Raji (cell line): Measurements from ENCODE around the gene CRB1.

Experiments
- POLR2A ChIP-seq: IDR thresholded peaks from 2 replicates; pipeline ENCODE4 v1.6.1; 2011; ENCODE audit warnings: low read depth, low read length, control low read depth; ENCODE audit not compliant: insufficient read depth

CRB1 gene

GRCh38 chr1:197440715-197441114 lies 172.7 kb downstream of the CRB1 start:
- no peak for TF ChIP-seq POLR2A

- TF ChIP-seq POLR2A = no peak
Measured at GRCh38 chr1:197441999-197442414, 174.0 kb downstream of the CRB1 start.

DNA sequence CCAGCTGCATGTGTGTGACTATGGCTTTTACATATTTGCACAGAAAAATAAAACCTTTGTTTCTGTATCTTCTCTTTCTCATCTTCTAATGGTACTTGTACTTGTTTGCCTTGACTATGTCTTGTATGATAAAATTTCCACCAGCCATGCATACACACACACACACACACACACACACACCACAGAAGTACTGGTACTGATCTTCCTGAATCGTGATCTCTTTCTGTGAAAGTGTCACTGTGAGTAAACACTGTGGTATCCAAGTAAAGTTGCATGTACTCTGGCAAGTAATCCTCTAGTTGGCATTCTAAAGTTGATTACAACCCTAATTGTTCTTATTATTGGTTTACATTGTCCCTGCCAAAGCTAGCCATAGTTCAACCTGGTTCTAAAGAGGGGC lies 176.7 kb downstream of the CRB1 start:
- no peak for TF ChIP-seq POLR2A

DNA sequence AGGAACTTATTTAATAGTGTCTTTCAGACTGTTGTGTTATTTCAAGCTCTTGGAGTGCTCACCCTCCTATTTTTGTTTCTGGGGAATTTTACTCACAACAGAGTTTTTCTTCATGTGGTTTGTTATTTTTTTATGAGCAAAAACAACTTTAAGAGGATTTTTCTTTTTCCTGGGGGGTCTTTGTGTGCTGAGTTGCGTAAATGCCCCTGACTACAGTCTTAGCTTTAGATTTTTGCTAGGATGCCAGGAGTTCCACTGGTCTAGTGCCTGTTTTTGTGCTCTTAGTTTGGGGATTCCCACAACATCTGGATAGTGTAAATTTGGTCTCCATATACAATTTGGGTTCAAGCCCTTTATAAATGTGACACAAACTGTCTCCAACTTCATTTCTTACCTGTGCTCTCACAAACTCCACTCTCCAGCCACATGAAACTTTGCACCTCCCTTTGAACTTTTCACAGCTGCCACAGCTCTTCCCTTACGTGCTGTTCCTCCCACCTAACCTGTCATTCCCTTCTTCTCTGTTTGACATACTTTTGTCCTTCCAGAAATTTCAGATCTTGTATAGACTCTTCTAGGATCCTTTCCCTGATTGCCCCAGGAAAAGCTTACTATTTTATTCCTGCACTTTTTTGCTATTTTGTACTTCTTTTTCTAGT lies 180.2 kb downstream of the CRB1 start:
- no peak for TF ChIP-seq POLR2A

DNA sequence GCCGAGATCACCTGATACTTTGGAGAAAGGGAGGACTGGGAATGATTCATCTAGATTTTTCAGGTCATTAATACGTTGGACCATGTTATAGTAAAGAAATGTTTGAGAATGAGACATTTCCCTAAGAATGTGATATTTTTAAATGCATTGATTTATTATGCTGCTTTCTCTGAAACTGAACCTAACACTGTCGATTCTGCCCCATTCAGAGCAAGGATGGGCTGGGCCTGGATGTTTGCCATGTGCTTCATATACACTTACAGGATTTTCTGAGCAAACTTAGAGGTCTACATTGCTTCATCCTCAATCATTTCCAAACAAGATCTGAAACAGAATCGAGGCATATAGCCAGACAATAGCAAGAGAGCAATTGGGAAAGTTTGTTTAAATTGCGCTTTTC lies 183.3 kb downstream of the CRB1 start:
- TF ChIP-seq POLR2A = no peak

GRCh38 chr1:197453376-197454058 lies 185.5 kb downstream of the CRB1 start:
- TF ChIP-seq POLR2A = no peak

GRCh38 chr1:197462539-197462938 lies 194.5 kb downstream of the CRB1 start:
- TF ChIP-seq POLR2A = no peak

DNA sequence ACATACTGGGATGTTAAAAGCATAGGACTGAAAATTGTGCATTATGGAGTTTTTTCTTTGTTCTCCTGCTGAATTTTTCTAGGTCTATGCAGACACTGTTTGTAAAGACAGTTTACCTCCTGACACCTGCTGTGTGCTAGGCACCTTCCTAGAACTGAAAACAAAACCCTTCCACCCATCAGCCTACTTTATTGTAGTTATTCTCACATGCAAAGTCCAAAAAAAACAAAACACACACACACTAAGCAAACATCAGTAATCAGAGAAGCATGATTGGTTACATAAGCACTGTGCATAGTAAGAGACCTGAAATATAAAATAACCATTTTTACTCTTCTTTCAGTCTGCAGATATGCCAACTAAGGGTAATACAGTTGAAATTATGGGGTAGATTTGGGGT lies 195.1 kb downstream of the CRB1 start:
- TF ChIP-seq POLR2A = no peak

DNA sequence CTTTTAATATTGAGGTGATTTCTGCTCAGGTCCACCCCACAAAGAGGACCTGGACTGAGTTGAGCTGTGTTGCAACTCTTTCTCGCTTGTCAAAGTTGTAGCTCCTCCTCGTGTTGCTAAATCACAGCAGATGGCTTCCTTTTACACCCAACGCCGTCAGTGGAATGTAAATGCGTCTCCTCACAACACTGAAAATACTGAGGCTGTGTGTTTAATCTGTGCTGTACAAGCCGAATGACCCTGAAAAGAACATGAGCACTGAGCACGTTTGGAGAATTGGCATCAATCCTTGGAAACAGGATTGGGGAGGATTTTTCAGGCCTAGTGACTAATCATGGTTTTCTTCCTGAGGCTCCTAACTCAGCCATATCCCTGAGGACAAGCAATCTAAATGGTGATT lies 196.0 kb downstream of the CRB1 start:
- no peak for TF ChIP-seq POLR2A

DNA sequence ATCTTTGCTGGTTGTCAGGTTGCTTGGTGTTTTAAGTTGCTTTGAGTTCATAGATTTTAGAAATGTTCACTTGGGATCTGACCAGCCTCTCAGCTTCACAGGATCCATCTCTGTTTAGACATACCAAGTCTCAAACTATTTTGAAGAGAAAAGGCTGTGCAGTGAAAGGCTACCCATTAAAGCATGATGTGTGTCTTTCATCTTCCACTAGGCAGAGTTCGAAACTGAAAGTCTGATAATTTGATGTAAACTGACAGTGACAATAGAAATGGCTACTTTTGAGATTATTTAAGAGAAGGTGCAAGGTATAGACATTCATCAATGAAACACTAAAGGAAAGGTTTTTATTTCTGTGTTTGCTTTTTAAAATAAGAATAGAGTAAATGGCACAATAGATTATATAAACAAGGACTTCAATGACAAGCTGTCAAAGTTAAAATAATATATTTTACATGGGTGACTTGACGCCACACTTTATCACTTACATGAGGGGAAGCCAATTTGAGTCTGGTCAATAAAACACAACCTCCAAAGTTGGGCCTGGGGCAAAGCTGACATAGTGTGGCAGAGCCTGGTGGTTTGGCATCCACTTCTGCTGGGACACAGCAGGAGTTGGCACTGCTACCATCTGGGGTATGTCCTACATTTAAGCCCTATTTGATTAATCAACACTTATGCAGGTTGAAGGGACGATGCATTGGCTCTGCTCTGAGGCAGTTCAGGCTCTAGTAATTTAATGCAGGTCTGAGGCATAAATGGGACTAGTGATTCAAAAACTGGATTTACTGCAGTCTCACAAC lies 197.7 kb downstream of the CRB1 start:
- no peak for TF ChIP-seq POLR2A

DNA sequence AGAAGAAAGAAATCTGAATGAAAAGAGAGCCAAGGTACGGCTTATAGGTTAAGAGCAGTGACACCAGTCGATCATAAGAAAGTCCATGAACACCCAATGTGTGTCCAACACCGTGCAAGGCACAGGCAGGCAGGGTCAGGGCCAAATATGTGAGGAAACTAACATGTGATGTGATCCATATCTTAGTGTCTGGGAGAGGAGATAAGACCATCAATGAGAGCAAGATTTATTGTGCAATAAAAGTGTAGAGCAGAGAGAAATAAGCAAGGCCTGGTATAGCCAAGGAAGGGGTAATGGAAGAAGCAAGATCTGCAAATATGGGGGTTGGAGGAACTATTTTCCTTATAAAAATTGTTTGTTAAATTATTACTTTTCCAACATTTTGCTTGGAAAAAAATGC lies 198.8 kb downstream of the CRB1 start:
- no peak for TF ChIP-seq POLR2A

GRCh38 chr1:197467881-197468280 lies 199.8 kb downstream of the CRB1 start:
- no peak for TF ChIP-seq POLR2A

DNA sequence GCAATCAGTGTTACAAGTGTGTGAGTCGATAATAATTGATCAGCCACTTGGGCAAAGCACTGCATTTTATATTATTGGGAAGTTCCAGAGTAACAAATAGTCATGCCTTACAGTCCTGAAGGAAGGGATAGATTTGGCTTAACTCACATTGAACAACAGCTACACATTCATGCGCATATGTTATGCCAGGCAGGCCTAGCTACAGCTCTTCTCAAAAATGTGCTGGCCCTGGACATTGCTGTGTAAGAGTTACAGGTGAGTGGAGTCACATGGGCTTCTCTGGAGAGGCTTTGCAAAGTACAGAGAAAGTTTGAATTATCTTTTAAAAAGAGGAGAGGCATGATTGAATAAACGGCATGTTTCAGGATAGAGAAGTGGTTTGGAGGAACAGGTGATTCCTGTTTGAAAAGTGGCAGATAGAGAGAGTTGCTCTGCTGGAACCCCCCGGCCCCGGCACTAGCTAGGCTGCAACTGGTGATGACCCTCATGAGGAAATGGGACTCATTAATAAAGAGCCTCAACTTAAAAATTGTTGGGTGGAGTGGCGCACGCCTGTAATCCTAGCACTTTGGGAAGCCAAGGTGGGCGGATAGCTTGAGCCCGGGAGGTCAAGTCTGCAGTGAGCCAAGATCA lies 200.6 kb downstream of the CRB1 start:
- TF ChIP-seq POLR2A = no peak

- no peak for TF ChIP-seq POLR2A
Measured at GRCh38 chr1:197469620-197470210, 201.7 kb downstream of the CRB1 start.

DNA sequence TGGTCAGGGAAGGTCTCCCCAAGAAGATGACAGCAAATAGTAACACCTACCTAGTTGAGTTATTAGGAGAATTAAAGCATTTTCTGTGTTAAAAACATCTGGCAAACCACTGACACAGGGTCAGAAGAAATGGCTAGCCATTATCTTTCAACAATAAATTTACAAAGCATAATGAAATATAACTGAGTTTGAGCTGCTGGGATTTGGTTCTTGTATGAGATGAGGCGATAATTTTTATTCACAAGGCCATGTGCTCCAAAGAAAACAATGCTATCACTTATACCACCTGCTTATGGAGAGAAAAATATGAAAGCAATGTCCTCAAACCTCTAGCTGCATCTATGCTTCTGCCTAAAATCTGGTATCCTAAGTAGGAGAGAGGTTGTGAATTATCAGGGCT lies 202.3 kb downstream of the CRB1 start:
- TF ChIP-seq POLR2A = no peak
